Measurements from ENCODE around the gene CIRBP. TPM values are rescaled to one million over a fixed set of nuclear protein-coding genes. Genes with fewer than 3 reads are reported as not detected.
A peak's percentile ranks its signal among the peaks of the same experiment; 100 is the strongest.

Gene CIRBP
- total and polyA plus RNA-seq, 9 of the 15 experiments (the other 6 are each of a cell fraction or from before 2014, with no cell fraction given) = 20.5 to 327 (median 176) TPM

DNA sequence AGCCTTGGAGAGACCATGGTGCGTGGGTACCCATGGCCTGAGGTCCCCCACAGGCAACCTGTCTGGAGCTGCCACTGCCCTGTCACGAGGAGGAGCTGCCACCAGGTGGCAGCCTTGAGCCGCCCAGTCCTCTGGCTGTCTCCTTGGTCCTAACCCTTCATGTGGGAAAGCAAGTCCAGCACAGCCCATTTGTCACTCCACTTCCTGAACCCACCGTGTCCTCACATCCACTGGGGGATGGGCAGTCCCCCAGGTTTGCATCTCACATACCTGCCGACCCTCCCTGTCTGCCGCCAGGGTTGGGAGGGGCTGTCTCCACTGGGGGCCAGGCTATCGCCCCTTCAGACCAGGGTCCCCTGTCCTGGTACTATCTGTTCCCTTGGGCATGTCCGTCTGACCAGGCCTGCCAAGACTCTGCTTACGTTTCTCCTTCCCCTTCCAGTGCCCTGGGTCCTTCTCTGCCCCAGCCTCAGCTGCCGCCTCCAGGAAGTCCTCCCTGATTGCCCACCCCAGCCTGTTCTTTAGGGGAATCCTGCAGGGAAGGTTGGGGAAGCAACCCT, 10.7 kb downstream of the CIRBP start (continued):
- TF ChIP-seq NR1H2 (CRISPR knock-in tag; IDR thresholded peaks at IDR 0.05) = no peak
- TF ChIP-seq, protein P1, sequence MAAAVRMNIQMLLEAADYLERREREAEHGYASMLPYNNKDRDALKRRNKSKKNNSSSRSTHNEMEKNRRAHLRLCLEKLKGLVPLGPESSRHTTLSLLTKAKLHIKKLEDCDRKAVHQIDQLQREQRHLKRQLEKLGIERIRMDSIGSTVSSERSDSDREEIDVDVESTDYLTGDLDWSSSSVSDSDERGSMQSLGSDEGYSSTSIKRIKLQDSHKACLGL (CRISPR knock-in tag; IDR thresholded peaks at IDR 0.05; ENCODE audit: borderline replicate concordance, poor library complexity, severe bottlenecking) = no peak
- peak; percentile 46; the same call in 1 of the 2 replicates for TF ChIP-seq JUN (IDR thresholded peaks at IDR 0.05; ENCODE audit: borderline replicate concordance, low read depth, low read length)
- no peak for TF ChIP-seq JUN (CRISPR knock-in tag; IDR thresholded peaks at IDR 0.05; ENCODE audit: borderline replicate concordance)
- peak; percentile 70; the same call in 1 of the 2 replicates for TF ChIP-seq CBX1 (IDR thresholded peaks at IDR 0.05; ENCODE audit: low read depth)
- no peak for TF ChIP-seq NCOA4 (IDR thresholded peaks at IDR 0.05; ENCODE audit: partially characterized antibody)
- TF ChIP-seq HDAC3 (IDR thresholded peaks at IDR 0.05; ENCODE audit: borderline replicate concordance, partially characterized antibody) = no peak
- peak; percentile 21 for TF ChIP-seq POLR2B (IDR thresholded peaks at IDR 0.05; ENCODE audit: low read depth, partially characterized antibody)
- no peak for TF ChIP-seq ARNT (IDR thresholded peaks at IDR 0.05)
- TF ChIP-seq ARID2 (IDR thresholded peaks at IDR 0.05) = no peak
- TF ChIP-seq PTBP1 (IDR thresholded peaks at IDR 0.05; ENCODE audit: low read depth, low read length) = peak; percentile 97
- peak; percentile 30; the same call in 1 of the 2 replicates for TF ChIP-seq ZEB2 (IDR thresholded peaks at IDR 0.05)
- 0 out of 2 replicates have a peak, but pooled peaks have one; percentile 22 for TF ChIP-seq ESRRA (IDR thresholded peaks at IDR 0.05; ENCODE audit: borderline replicate concordance, low read depth)
- no peak for TF ChIP-seq POLR2AphosphoS5 (IDR thresholded peaks at IDR 0.05; ENCODE audit: control insufficient read depth, insufficient read depth, low read depth, low read length)
- TF ChIP-seq PCBP2 (IDR thresholded peaks at IDR 0.05; ENCODE audit: low read depth, low read length, poor library complexity, severe bottlenecking) = no peak
- TF ChIP-seq, protein P2, sequence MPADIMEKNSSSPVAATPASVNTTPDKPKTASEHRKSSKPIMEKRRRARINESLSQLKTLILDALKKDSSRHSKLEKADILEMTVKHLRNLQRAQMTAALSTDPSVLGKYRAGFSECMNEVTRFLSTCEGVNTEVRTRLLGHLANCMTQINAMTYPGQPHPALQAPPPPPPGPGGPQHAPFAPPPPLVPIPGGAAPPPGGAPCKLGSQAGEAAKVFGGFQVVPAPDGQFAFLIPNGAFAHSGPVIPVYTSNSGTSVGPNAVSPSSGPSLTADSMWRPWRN (IDR thresholded peaks at IDR 0.05; ENCODE audit: low read depth) = no peak

Data from K562 (cell line).